GM06990 (cell line): ENCODE measurements around the gene KIF15.

Experiments used
- DNase-seq: peaks from one replicate; pipeline ENCODE4 v3.0.0-alpha.2; 2011; ENCODE audit not compliant: insufficient read length; ENCODE audit errors: extremely low read depth
- H3K27me3 ChIP-seq: replicated peaks from 2 replicates; pipeline ENCODE4 v1.6.0; 2011; ENCODE audit warnings: low read length; ENCODE audit not compliant: control insufficient read depth, insufficient read depth
- H3K36me3 ChIP-seq: 2 replicates; pipeline ENCODE4 v1.5.1; 2011; ENCODE audit warnings: low read length; ENCODE audit not compliant: control insufficient read depth, insufficient read depth
- H3K4me3 ChIP-seq: replicated peaks from 2 replicates; pipeline ENCODE4 v1.5.1; 2011; ENCODE audit warnings: low read depth, mild to moderate bottlenecking, control low read depth, low read length
- TF ChIP-seq, protein P1 (sequence below): IDR thresholded peaks from 2 replicates; pipeline ENCODE4 v1.5.1; 2011; ENCODE audit warnings: low read length, control low read depth, mild to moderate bottlenecking, inconsistent platforms; ENCODE audit not compliant: insufficient read depth, poor library complexity, severe bottlenecking

Gene KIF15

DNA sequence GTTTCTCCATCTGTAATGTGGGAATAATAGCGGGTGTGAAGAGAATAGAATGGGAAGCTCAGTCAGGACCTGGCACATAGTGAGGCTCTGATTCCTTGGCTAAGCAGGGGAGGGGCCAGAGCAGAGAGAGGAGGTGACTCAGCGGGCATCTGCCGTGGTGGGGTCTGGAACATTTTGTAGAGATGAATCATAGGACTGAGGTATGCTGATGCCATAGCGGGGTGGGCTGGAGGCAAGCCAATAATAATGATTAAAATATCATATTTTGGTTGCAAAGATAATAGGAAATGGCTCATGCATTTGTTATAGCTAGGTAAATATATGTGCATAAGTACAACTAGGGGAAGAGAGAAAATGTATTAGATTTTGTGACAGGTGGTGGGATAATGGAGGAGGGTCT, 124.0 kb downstream of the KIF15 start:
- TF ChIP-seq, protein P1, sequence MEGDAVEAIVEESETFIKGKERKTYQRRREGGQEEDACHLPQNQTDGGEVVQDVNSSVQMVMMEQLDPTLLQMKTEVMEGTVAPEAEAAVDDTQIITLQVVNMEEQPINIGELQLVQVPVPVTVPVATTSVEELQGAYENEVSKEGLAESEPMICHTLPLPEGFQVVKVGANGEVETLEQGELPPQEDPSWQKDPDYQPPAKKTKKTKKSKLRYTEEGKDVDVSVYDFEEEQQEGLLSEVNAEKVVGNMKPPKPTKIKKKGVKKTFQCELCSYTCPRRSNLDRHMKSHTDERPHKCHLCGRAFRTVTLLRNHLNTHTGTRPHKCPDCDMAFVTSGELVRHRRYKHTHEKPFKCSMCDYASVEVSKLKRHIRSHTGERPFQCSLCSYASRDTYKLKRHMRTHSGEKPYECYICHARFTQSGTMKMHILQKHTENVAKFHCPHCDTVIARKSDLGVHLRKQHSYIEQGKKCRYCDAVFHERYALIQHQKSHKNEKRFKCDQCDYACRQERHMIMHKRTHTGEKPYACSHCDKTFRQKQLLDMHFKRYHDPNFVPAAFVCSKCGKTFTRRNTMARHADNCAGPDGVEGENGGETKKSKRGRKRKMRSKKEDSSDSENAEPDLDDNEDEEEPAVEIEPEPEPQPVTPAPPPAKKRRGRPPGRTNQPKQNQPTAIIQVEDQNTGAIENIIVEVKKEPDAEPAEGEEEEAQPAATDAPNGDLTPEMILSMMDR: no peak
- Histone ChIP-seq H3K27me3 (peaks cover 1% of the 10 kb centered on the region; the same call in 1 of the 2 replicates), H3K36me3 (no peaks in the 10 kb centered on the region), H3K4me3 (no peak overlapping the region)
- no peak for DNase-seq

GRCh38 chr3:44886561-44886960, 125.0 kb downstream of the KIF15 start:
- Histone ChIP-seq H3K36me3 (no peaks in the 10 kb centered on the region), H3K27me3 (peaks cover 1% of the 10 kb centered on the region; the same call in 1 of the 2 replicates), H3K4me3 (no peak overlapping the region)
- TF ChIP-seq, protein P1: no peak
- DNase-seq: no peak

DNA sequence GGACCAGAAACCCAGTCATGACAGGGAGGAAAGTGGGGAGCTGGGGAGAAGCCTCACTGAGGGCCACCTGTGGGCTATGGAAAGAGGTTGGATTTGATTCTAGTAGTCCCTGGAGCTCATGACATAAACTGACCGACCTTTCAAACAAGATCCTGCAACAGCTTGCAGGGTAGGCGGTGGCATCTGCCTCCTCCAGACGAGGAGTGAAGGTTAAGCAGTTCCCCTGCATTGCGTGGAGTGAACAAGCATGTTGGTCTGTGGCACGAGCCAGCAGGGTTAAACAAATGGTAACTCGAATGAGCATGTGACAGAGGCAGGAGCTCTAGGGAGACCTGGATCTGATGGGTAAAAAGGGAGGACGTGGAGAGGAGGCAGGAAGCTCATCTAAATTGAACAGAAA, 125.5 kb downstream of the KIF15 start:
- TF ChIP-seq, protein P1: no peak
- DNase-seq: no peak
- peaks cover 1% of the 10 kb centered on the region; the same call in 1 of the 2 replicates for H3K27me3 ChIP-seq

DNA sequence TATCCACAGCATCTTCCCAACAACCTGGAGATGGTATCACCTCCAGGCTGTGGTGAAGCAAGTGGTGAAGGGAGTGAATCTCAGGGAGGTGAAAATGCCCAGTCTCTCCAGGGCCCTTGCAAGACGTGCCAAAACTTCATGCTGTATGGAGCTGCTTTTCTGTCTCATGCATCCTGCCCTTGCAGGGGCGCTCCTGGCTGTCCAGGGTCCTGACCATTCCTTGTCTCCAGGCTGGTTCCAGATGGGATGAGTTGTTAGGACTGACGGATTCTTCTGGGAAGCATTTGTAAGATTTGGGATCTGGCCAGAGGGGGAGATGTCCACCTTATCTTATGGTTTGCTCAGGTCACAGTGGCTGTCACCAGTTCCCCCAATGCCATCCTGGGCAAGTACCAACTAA, 128.7 kb downstream of the KIF15 start:
- 0 out of 2 replicates have a peak, but pooled peaks cover 1% of the 10 kb centered on the region for H3K27me3 ChIP-seq
- no peak for DNase-seq

More for the DNA sequence above, 125.5 kb downstream of the KIF15 start:
- Histone ChIP-seq H3K36me3 (no peaks in the 10 kb centered on the region), H3K4me3 (no peak overlapping the region)

DNA sequence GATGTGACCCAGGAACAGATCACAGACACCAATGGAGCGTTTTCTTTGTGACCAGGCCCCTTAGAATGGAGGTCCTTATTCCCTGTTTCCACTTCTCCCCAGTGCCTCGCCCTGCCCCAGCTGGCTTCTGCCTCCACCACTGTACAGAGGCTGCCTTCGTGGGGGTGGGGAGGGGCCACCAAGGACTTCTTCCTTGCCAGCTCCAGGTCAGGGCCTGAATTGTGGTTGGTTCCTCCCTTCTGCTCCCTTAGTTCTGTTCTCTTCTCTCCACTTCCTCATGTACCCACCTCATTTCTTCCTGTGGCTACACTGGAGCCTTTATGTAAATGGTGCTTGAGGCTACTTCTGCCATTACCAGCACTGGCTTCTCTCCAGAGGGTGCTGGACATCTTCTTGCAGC, 129.3 kb downstream of the KIF15 start:
- DNase-seq: no peak
- Histone ChIP-seq H3K27me3 (no peaks in the 10 kb centered on the region), H3K36me3 (no peaks in the 10 kb centered on the region), H3K4me3 (no peak overlapping the region)
- TF ChIP-seq, protein P1: no peak

More for the DNA sequence above, 128.7 kb downstream of the KIF15 start:
- H3K36me3 ChIP-seq: no peaks in the 10 kb centered on the region
- TF ChIP-seq, protein P1: no peak
- no peak overlapping the region for H3K4me3 ChIP-seq

GRCh38 chr3:44892689-44893088, 131.1 kb downstream of the KIF15 start:
- no peak for DNase-seq

More at GRCh38 chr3:44892689-44893088, 131.1 kb downstream of the KIF15 start:
- TF ChIP-seq, protein P1: no peak
- H3K36me3 ChIP-seq: no peaks in the 10 kb centered on the region
- no peaks in the 10 kb centered on the region for H3K27me3 ChIP-seq
- no peak overlapping the region for H3K4me3 ChIP-seq
